A549 treated with CORT108297 at 1 μM for 4 hours (cell line): ENCODE results near the gene KRTAP10-5. TPM values are rescaled to one million over a fixed set of nuclear protein-coding genes. Genes with fewer than 3 reads are reported as not detected.

ENCODE experiments used
- total RNA-seq: library from RNA; stranded (reverse); fragments of 200-300 nt; extraction: Qiagen RNA extraction; gene quantifications from 5 replicates; pipeline ENCODE4 v1.2.3, GENCODE V29; 2022

Gene KRTAP10-5
- not detected in 5 replicates for total RNA-seq

GRCh38 chr21:44580231-44580821 is at the start of gene KRTAP10-5:
KRTAP10-5 (minus strand) TSS chr21:44580604; CDS start chr21:44580578, 26 bp downstream.

GRCh38 chr21:44626673-44627143 is 46.3 kb upstream of the KRTAP10-5 start, which contains the start of gene KRTAP10-9:
KRTAP10-9 (plus strand) TSS chr21:44627093; CDS start chr21:44627172, 79 bp downstream.

GRCh38 chr21:44612029-44612486 is 31.7 kb upstream of the KRTAP10-5 start, which contains the start of gene KRTAP10-8:
KRTAP10-8 (plus strand) TSS chr21:44612079; CDS start chr21:44612101, 22 bp downstream.

GRCh38 chr21:44600118-44600978 is 19.9 kb upstream of the KRTAP10-5 start, which contains the start of gene KRTAP10-7:
KRTAP10-7 (plus strand) TSS chr21:44600597; CDS start chr21:44600622, 25 bp downstream.

GRCh38 chr21:44592446-44593311 is 12.3 kb upstream of the KRTAP10-5 start, which contains the start of gene KRTAP10-6:
KRTAP10-6 (minus strand) TSS chr21:44592505; CDS start chr21:44592484, 21 bp downstream.

GRCh38 chr21:44573630-44574456 is 6.6 kb downstream of the KRTAP10-5 start, which contains the start of gene KRTAP10-4:
KRTAP10-4 (plus strand) TSS chr21:44573729; CDS start chr21:44573759, 30 bp downstream.

GRCh38 chr21:44558695-44559094 is 21.7 kb downstream of the KRTAP10-5 start, which contains the start of gene KRTAP10-3:
KRTAP10-3 (minus strand) TSS chr21:44558795; CDS start chr21:44558715, 80 bp downstream.

GRCh38 chr21:44551340-44551961 is 29.0 kb downstream of the KRTAP10-5 start, which contains the start of gene KRTAP10-2:
KRTAP10-2 (minus strand) TSS chr21:44551505; CDS start chr21:44551458, 47 bp downstream.

GRCh38 chr21:44539991-44540666 is 40.3 kb downstream of the KRTAP10-5 start, which contains the start of gene KRTAP10-1:
KRTAP10-1 (minus strand) TSS chr21:44540195; CDS start chr21:44540150, 45 bp downstream.

Other genes starting within 250 kb of the KRTAP10-5 start
- gene CFAP410, start 241.2 kb downstream of the KRTAP10-5 start, total RNA-seq, result 5.7 to 10.5 TPM (median 8.3 TPM) in 5 replicates
- 7.0 to 11.9 TPM (median 9.0 TPM) in 5 replicates for gene TRPM2, start 227.0 kb downstream of the KRTAP10-5 start, total RNA-seq
- gene LRRC3, start 125.1 kb downstream of the KRTAP10-5 start, total RNA-seq, result 1.3 to 2.3 TPM (median 2.1 TPM) in 5 replicates
- gene KRTAP10-1, start 40.4 kb downstream of the KRTAP10-5 start, total RNA-seq, result not detected in 5 replicates
- gene KRTAP10-2, start 29.1 kb downstream of the KRTAP10-5 start, total RNA-seq, result not detected in 5 replicates
- gene KRTAP10-3, start 21.8 kb downstream of the KRTAP10-5 start, total RNA-seq, result not detected in 5 replicates
- not detected in 5 replicates for gene KRTAP10-4, start 6.9 kb downstream of the KRTAP10-5 start, total RNA-seq
- gene KRTAP10-6, start 11.9 kb upstream of the KRTAP10-5 start, total RNA-seq, result not detected in 5 replicates
- not detected in 5 replicates for gene KRTAP10-7, start 20.0 kb upstream of the KRTAP10-5 start, total RNA-seq
- gene KRTAP10-8, start 31.5 kb upstream of the KRTAP10-5 start, total RNA-seq, result not detected in 5 replicates
- not detected in 5 replicates for gene KRTAP10-9, start 46.5 kb upstream of the KRTAP10-5 start, total RNA-seq
- not detected in 5 replicates for gene KRTAP10-10, start 56.8 kb upstream of the KRTAP10-5 start, total RNA-seq
- not detected in 5 replicates for gene KRTAP10-11, start 65.8 kb upstream of the KRTAP10-5 start, total RNA-seq
- not detected in 5 replicates for gene KRTAP12-4, start 74.1 kb upstream of the KRTAP10-5 start, total RNA-seq
- gene KRTAP12-3, start 77.3 kb upstream of the KRTAP10-5 start, total RNA-seq, result not detected in 5 replicates
- not detected in 5 replicates for gene KRTAP12-2, start 86.3 kb upstream of the KRTAP10-5 start, total RNA-seq
- gene KRTAP12-1, start 101.6 kb upstream of the KRTAP10-5 start, total RNA-seq, result not detected in 5 replicates
- gene KRTAP10-12, start 116.6 kb upstream of the KRTAP10-5 start, total RNA-seq, result not detected in 5 replicates
- gene TSPEAR, start 131.0 kb upstream of the KRTAP10-5 start, total RNA-seq, result not detected in 5 replicates
- gene UBE2G2, start 221.2 kb upstream of the KRTAP10-5 start, total RNA-seq, result 28.2 to 37.2 TPM (median 34.3 TPM) in 5 replicates
- 58.3 to 69.9 TPM (median 66.1 TPM) in 5 replicates for gene SUMO3, start 237.5 kb upstream of the KRTAP10-5 start, total RNA-seq